ENCODE data around the gene MAML3.

DNA sequence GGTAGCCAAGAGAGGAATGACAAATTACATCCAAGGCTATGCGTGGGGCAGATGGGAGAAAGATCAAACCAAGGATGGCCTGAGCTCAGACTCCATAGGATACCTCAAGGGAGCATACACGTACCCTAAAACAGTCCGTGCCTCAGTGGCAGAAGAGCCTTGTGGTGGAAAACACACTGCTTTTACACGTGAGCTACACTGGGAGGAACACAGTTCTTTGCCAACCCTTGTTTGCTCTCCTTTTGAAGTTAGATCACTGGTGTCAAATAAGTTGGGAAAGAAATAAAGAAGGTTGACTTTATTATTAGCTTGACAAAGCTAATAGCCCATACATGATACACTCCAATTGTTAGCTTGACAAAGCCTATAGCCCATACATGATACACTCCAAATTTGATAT is 346.5 kb downstream of the MAML3 start:
- TF ChIP-seq POLR2A (IDR thresholded peaks at IDR 0.05) = no peak
- TF ChIP-seq, protein P1, sequence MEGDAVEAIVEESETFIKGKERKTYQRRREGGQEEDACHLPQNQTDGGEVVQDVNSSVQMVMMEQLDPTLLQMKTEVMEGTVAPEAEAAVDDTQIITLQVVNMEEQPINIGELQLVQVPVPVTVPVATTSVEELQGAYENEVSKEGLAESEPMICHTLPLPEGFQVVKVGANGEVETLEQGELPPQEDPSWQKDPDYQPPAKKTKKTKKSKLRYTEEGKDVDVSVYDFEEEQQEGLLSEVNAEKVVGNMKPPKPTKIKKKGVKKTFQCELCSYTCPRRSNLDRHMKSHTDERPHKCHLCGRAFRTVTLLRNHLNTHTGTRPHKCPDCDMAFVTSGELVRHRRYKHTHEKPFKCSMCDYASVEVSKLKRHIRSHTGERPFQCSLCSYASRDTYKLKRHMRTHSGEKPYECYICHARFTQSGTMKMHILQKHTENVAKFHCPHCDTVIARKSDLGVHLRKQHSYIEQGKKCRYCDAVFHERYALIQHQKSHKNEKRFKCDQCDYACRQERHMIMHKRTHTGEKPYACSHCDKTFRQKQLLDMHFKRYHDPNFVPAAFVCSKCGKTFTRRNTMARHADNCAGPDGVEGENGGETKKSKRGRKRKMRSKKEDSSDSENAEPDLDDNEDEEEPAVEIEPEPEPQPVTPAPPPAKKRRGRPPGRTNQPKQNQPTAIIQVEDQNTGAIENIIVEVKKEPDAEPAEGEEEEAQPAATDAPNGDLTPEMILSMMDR (IDR thresholded peaks at IDR 0.05) = no peak

Measured in upper lobe of left lung (tissue), 4 donors.